Measurements from ENCODE around the gene CARMIL1.

CARMIL1 gene

DNA sequence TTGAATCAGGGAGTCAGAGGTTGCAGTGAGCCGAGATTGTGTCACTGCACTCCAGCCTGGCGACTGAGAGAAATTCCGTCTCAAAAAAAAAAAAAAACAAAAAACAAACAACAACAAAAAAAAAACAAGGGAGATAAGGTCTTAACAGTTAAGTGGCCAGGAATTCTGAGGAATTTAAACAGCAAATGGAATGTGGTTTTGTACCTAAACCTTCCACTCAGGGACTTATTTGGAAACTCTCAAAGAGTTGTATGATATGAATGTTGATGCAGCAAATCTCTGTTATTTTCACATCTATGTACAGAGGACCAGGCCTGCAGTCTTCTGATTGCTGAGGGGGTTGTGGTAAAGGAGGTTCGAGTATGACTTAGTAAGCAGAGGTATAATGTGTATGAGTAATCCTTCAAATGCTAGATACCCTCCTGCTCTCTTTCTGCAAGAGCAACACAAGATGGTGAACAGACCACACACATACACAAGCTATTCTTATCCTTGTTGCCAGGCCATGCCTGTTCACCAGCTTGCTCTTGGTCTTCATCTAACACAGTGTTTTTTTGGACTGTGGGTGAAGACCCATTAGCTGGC, 197.9 kb downstream of the CARMIL1 start:
- Histone ChIP-seq H4K20me1 (ENCODE audit: insufficient read depth) (no peaks in the 10 kb centered on the region), H3K27me3 (ENCODE audit: insufficient read depth, low read depth) (no peaks in the 10 kb centered on the region), H3K4me2 (no peak overlapping the region), H3K36me3 (ENCODE audit: insufficient read depth) (no peaks in the 10 kb centered on the region), H3K27ac (no peak overlapping the region), H3K4me3 (IDR thresholded peaks at IDR 0.05; ENCODE audit: insufficient read depth, low read depth, low read length) (no peak overlapping the region), H3K9ac (no peak overlapping the region), H3K79me2 (ENCODE audit: insufficient read depth, low read depth) (no peaks in the 10 kb centered on the region), H2AFZ (ENCODE audit: low read depth) (no peak overlapping the region), H3K4me1 (ENCODE audit: low read depth, poor library complexity, severe bottlenecking) (peaks cover 13% of the 10 kb centered on the region)
- TF ChIP-seq, protein P1, sequence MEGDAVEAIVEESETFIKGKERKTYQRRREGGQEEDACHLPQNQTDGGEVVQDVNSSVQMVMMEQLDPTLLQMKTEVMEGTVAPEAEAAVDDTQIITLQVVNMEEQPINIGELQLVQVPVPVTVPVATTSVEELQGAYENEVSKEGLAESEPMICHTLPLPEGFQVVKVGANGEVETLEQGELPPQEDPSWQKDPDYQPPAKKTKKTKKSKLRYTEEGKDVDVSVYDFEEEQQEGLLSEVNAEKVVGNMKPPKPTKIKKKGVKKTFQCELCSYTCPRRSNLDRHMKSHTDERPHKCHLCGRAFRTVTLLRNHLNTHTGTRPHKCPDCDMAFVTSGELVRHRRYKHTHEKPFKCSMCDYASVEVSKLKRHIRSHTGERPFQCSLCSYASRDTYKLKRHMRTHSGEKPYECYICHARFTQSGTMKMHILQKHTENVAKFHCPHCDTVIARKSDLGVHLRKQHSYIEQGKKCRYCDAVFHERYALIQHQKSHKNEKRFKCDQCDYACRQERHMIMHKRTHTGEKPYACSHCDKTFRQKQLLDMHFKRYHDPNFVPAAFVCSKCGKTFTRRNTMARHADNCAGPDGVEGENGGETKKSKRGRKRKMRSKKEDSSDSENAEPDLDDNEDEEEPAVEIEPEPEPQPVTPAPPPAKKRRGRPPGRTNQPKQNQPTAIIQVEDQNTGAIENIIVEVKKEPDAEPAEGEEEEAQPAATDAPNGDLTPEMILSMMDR (conservative IDR thresholded peaks at IDR 0.05; ENCODE audit: low read depth, low read length): no peak

DNA sequence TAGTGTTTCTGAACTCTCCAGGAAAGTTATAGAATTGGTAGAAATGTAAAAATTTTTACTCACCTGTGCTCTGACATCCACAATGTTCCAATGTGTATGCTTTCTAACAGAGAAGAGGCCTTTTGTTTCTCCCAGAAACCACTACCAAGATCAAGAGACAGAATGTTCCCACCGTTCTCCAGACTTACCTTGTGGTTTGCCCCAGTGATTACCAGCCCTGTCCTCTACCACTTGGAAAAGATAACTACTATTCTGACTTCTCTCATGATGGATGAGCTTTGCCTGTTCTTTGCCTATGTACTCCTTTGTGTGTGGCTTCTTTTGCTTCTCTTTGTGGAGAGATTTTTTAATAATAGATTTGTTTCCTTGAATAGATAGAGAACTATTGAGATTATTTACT, 199.8 kb downstream of the CARMIL1 start:
- no peak overlapping the region for H3K27ac ChIP-seq
- H3K36me3 ChIP-seq (ENCODE audit: insufficient read depth): no peaks in the 10 kb centered on the region
- H3K9ac ChIP-seq: no peak overlapping the region
- TF ChIP-seq, protein P1 (conservative IDR thresholded peaks at IDR 0.05; ENCODE audit: low read depth, low read length): no peak
- H3K4me2 ChIP-seq: no peak overlapping the region
- H3K4me1 ChIP-seq (ENCODE audit: low read depth, poor library complexity, severe bottlenecking): peaks cover 22% of the 10 kb centered on the region
- H3K4me3 ChIP-seq (IDR thresholded peaks at IDR 0.05; ENCODE audit: insufficient read depth, low read depth, low read length): no peak overlapping the region
- no peak overlapping the region for H2AFZ ChIP-seq (ENCODE audit: low read depth)
- no peaks in the 10 kb centered on the region for H4K20me1 ChIP-seq (ENCODE audit: insufficient read depth)
- no peaks in the 10 kb centered on the region for H3K27me3 ChIP-seq (ENCODE audit: insufficient read depth, low read depth)
- H3K79me2 ChIP-seq (ENCODE audit: insufficient read depth, low read depth): no peaks in the 10 kb centered on the region

DNA sequence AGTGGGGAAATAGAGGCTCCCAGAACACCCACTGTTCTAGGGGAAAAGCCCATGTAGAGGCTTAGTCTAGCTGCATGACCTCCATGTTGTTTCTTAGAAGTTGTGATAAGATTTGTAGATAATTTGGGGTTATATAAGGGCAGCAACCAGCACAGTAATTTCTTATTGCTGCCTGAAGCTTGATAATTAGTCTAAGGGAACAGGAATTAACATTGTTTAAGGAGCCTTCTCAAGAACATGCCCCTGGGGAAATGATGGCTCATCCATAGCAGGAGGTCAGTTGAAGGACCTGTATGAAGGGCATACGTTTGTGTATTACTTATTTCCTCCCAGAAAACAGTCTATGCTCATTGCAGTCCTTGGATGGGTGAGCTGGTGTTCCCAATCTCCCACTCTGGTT, 202.1 kb downstream of the CARMIL1 start:
- Histone ChIP-seq H3K4me3 (IDR thresholded peaks at IDR 0.05; ENCODE audit: insufficient read depth, low read depth, low read length) (no peak overlapping the region), H3K36me3 (ENCODE audit: insufficient read depth) (no peaks in the 10 kb centered on the region), H3K4me1 (ENCODE audit: low read depth, poor library complexity, severe bottlenecking) (peaks cover 22% of the 10 kb centered on the region), H3K27me3 (ENCODE audit: insufficient read depth, low read depth) (no peaks in the 10 kb centered on the region), H3K4me2 (no peak overlapping the region), H3K79me2 (ENCODE audit: insufficient read depth, low read depth) (no peaks in the 10 kb centered on the region), H2AFZ (ENCODE audit: low read depth) (no peak overlapping the region), H3K9ac (no peak overlapping the region), H3K27ac (no peak overlapping the region), H4K20me1 (ENCODE audit: insufficient read depth) (no peaks in the 10 kb centered on the region)
- TF ChIP-seq, protein P1 (conservative IDR thresholded peaks at IDR 0.05; ENCODE audit: low read depth, low read length): no peak

DNA sequence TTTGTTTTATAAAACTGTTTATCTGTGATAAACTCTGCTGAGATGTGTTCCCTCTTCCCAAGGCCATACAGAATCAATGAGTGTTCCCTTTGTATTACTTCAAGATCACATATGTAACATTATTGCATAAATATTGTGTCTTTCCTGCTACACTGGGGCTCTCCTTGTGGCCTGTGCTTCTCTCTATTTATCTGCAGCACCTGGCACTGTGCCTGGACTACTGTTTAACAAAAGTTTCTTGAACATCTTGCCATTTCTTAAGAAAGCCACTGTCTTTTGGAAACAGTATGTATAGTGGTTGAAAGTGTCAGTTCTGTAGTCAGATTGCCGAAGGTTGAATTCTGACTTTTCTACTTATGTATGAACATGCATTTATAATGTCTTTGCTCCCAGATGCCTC, 203.8 kb downstream of the CARMIL1 start:
- Histone ChIP-seq H3K9ac (no peak overlapping the region), H2AFZ (ENCODE audit: low read depth) (no peak overlapping the region), H3K4me2 (no peak overlapping the region), H3K27me3 (ENCODE audit: insufficient read depth, low read depth) (no peaks in the 10 kb centered on the region), H3K79me2 (ENCODE audit: insufficient read depth, low read depth) (no peaks in the 10 kb centered on the region), H4K20me1 (ENCODE audit: insufficient read depth) (no peaks in the 10 kb centered on the region), H3K36me3 (ENCODE audit: insufficient read depth) (no peaks in the 10 kb centered on the region), H3K4me3 (IDR thresholded peaks at IDR 0.05; ENCODE audit: insufficient read depth, low read depth, low read length) (no peak overlapping the region), H3K27ac (no peak overlapping the region), H3K4me1 (ENCODE audit: low read depth, poor library complexity, severe bottlenecking) (peaks cover 9% of the 10 kb centered on the region)
- TF ChIP-seq, protein P1 (conservative IDR thresholded peaks at IDR 0.05; ENCODE audit: low read depth, low read length): no peak

All from KMS-11 (cell line).